Mesothelial cell of epicardium (in vitro differentiated cells): ENCODE measurements around the gene ESYT2. TPM values are rescaled to one million over a fixed set of nuclear protein-coding genes. Genes with fewer than 3 reads are reported as not detected.

ENCODE experiments used
- DNase-seq, 2 experiments: peaks; one replicate each; pipeline ENCODE4 v3.0.0; 2021; ENCODE audit warnings: low spot score in 2 of 2; ENCODE audit not compliant: unreplicated experiment in 2 of 2
- H3K27ac Mint-ChIP-seq: 2 replicates; pipeline ENCODE4 v1.8.0; 2021; ENCODE audit warnings: mixed read lengths
- H3K27me3 Mint-ChIP-seq: 2 replicates; pipeline ENCODE4 v1.8.0; 2021; ENCODE audit warnings: low read depth, mixed read lengths
- H3K36me3 Mint-ChIP-seq: 2 replicates; pipeline ENCODE4 v1.8.0; 2021; ENCODE audit warnings: mixed read lengths
- H3K4me1 Mint-ChIP-seq: 2 replicates; pipeline ENCODE4 v1.8.0; 2021; ENCODE audit warnings: mixed read lengths
- H3K4me3 Mint-ChIP-seq: 2 replicates; pipeline ENCODE4 v1.8.0; 2021; ENCODE audit warnings: mild to moderate bottlenecking, moderate library complexity, mixed read lengths
- H3K9me3 Mint-ChIP-seq: 2 replicates; pipeline ENCODE4 v1.8.0; 2021; ENCODE audit warnings: mixed read lengths
- CTCF ChIP-seq: fragments of 200-600 bp; sonication (generic); IDR thresholded peaks from one replicate; pipeline ENCODE4 v1.5.0; 2021; ENCODE audit warnings: antibody characterized with exemption; ENCODE audit not compliant: unreplicated experiment
- total RNA-seq: library from RNA; stranded (reverse); gene quantifications from 3 replicates; pipeline ENCODE4 v1.2.1, GENCODE V29; 2021

The ESYT2 gene
- total RNA-seq, 1 donor from 2014 or later: 37.1 TPM

- no peak for TF ChIP-seq CTCF
- Mint-ChIP-seq H3K27me3 (no peaks in the 10 kb centered on the region), H3K27ac (no peak overlapping the region), H3K9me3 (no peaks in the 10 kb centered on the region), H3K36me3 (peaks cover 8% of the 10 kb centered on the region), H3K4me3 (no peak overlapping the region), H3K4me1 (no peaks in the 10 kb centered on the region)
- no peak for DNase-seq
Observed at GRCh38 chr7:158772916-158773315, 56.4 kb downstream of the ESYT2 start.

- no peak for TF ChIP-seq CTCF
- DNase-seq: no peak
- Mint-ChIP-seq H3K27me3 (no peaks in the 10 kb centered on the region), H3K9me3 (no peaks in the 10 kb centered on the region), H3K4me3 (no peak overlapping the region), H3K36me3 (peaks cover 8% of the 10 kb centered on the region), H3K4me1 (no peaks in the 10 kb centered on the region), H3K27ac (no peak overlapping the region)
Observed at GRCh38 chr7:158771213-158771834, 58.0 kb downstream of the ESYT2 start.

- Mint-ChIP-seq H3K9me3 (no peaks in the 10 kb centered on the region), H3K4me3 (no peak overlapping the region), H3K36me3 (peaks cover 12% of the 10 kb centered on the region), H3K4me1 (no peaks in the 10 kb centered on the region), H3K27ac (no peak overlapping the region), H3K27me3 (no peaks in the 10 kb centered on the region)
- TF ChIP-seq CTCF: no peak
- DNase-seq: no peak
Observed at GRCh38 chr7:158767707-158768106, 61.6 kb downstream of the ESYT2 start.

- no peaks in the 10 kb centered on the region for H3K4me1 Mint-ChIP-seq
Observed at GRCh38 chr7:158766570-158767281, 62.6 kb downstream of the ESYT2 start.

GRCh38 chr7:158765020-158765419 lies 64.3 kb downstream of the ESYT2 start:
- no peaks in the 10 kb centered on the region for H3K9me3 Mint-ChIP-seq
- no peaks in the 10 kb centered on the region for H3K4me1 Mint-ChIP-seq
- H3K27me3 Mint-ChIP-seq: no peaks in the 10 kb centered on the region
- peaks cover 23% of the 10 kb centered on the region for H3K36me3 Mint-ChIP-seq
- no peak overlapping the region for H3K27ac Mint-ChIP-seq
- DNase-seq: no peak
- H3K4me3 Mint-ChIP-seq: no peak overlapping the region
- TF ChIP-seq CTCF: no peak

More at GRCh38 chr7:158766570-158767281, 62.6 kb downstream of the ESYT2 start:
- DNase-seq: no peak
- Mint-ChIP-seq H3K27ac (no peak overlapping the region), H3K36me3 (peaks cover 17% of the 10 kb centered on the region), H3K9me3 (no peaks in the 10 kb centered on the region), H3K4me3 (no peak overlapping the region), H3K27me3 (no peaks in the 10 kb centered on the region)
- no peak for TF ChIP-seq CTCF
